T-cell (primary cell): Measurements from ENCODE around the gene ARID3A. TPM values are rescaled to one million over a fixed set of nuclear protein-coding genes. Genes with fewer than 3 reads are reported as not detected.
"Not testable (repeated sequence)": the region's sequence is repeated elsewhere in the genome, so short reads cannot be mapped to it uniquely, and the experiment has no call there.

Source experiments
- ATAC-seq, 4 experiments: fragments of 200-7000 bp in 3 of 4; fragments of 150-1000 bp in 1 of 4; cut with Tn5 transposase; replicated peaks in 1 of 4; 1 replicate in 3 of 4; 2 replicates in 1 of 4; pipeline ENCODE4 v1.10.0; 2021; ENCODE audit warnings: moderate library complexity in 3 of 4, mild to moderate bottlenecking in 2 of 4, moderate number of reproducible peaks in 1 of 4
- CTCF ChIA-PET, 2 donors: fragments of 300-600 bp; sonication (Branson Sonifier 250); formaldehyde crosslinking; loops; one replicate each; lab custom pipeline; 2022; ENCODE audit warnings: antibody characterized with exemption in 2 of 2; lab: Charles Lee
- POLR2A ChIA-PET, 2 donors: fragments of 300-600 bp; sonication (Branson Sonifier 250); formaldehyde crosslinking; loops; one replicate each; lab custom pipeline; 2022; ENCODE audit warnings: antibody characterized with exemption in 2 of 2; lab: Charles Lee
- DNase-seq, 35 experiments: peaks; one replicate each; pipeline versions ENCODE4 v3.0.0 to v3.0.0-alpha.2; 2013 to 2023
- H3K27ac ChIP-seq: one replicate; pipeline ENCODE4 v1.5.1; 2013; ENCODE audit warnings: low read length
- H3K27me3 ChIP-seq, 2 experiments: replicated peaks in 1 of 2; 1 replicate in 1 of 2; 2 replicates in 1 of 2; pipeline versions ENCODE4 v1.6.1 to v1.7.0; 2013; ENCODE audit warnings: low read length in 1 of 2, mixed read lengths in 1 of 2; ENCODE audit not compliant: control insufficient read depth in 2 of 2, insufficient read depth in 2 of 2; ENCODE audit errors: extremely low read depth in 1 of 2
- H3K36me3 ChIP-seq, 2 donors: 1 replicate in 1 of 2; 2 replicates in 1 of 2; pipeline versions ENCODE4 v1.6.1 to v1.7.0; 2013; ENCODE audit warnings: low read length in 1 of 2; ENCODE audit not compliant: control insufficient read depth in 2 of 2, insufficient read depth in 1 of 2; ENCODE audit errors: extremely low read depth in 1 of 2
- H3K4me1 ChIP-seq, 2 experiments: 1 replicate in 1 of 2; 2 replicates in 1 of 2; pipeline versions ENCODE4 v1.6.1 to v1.7.0; 2013; ENCODE audit warnings: low read length in 2 of 2, mixed read lengths in 1 of 2; ENCODE audit not compliant: insufficient read depth in 2 of 2, control insufficient read depth in 1 of 2; ENCODE audit errors: extremely low read depth in 1 of 2
- H3K4me3 ChIP-seq, 2 donors: 1 replicate in 1 of 2; 2 replicates in 1 of 2; pipeline versions ENCODE4 v1.5.1 to v1.7.0; 2013; ENCODE audit warnings: mild to moderate bottlenecking in 2 of 2, low read length in 1 of 2, moderate library complexity in 1 of 2; ENCODE audit not compliant: control insufficient read depth in 1 of 2; ENCODE audit errors: extremely low read depth in 1 of 2
- H3K9me3 ChIP-seq: 2 replicates; pipeline ENCODE4 v1.7.0; 2013
- H3K27ac Mint-ChIP-seq, 2 donors: one replicate each; pipeline ENCODE4 v1.8.0; 2020 to 2021; ENCODE audit warnings: mild to moderate bottlenecking in 2 of 2, mixed read lengths in 2 of 2
- H3K27me3 Mint-ChIP-seq, 2 donors: one replicate each; pipeline ENCODE4 v1.8.0; 2021 to 2022; ENCODE audit warnings: mixed read lengths in 2 of 2
- H3K36me3 Mint-ChIP-seq: one replicate; pipeline ENCODE4 v1.8.0; 2021; ENCODE audit warnings: mixed read lengths
- H3K4me1 Mint-ChIP-seq, 3 donors: one replicate each; pipeline ENCODE4 v1.8.0; 2020 to 2022; ENCODE audit warnings: mixed read lengths in 3 of 3, mild to moderate bottlenecking in 1 of 3
- H3K4me3 Mint-ChIP-seq, 3 donors: one replicate each; pipeline ENCODE4 v1.8.0; 2020 to 2022; ENCODE audit warnings: mild to moderate bottlenecking in 3 of 3, mixed read lengths in 3 of 3, moderate library complexity in 3 of 3
- H3K9me3 Mint-ChIP-seq, 3 donors: one replicate each; pipeline ENCODE4 v1.8.0; 2020 to 2022; ENCODE audit warnings: mixed read lengths in 3 of 3
- WGBS: methylation state at CpG from one replicate; pipeline ENCODE4 v1.1.5; 2013; ENCODE audit warnings: missing lambda C conversion rate; ENCODE audit not compliant: insufficient coverage; 5-methylcytosine and 5-hydroxymethylcytosine counted together
- total RNA-seq, 35 experiments: library from RNA in 6 of 35; stranded (reverse) in 6 of 35; fragments of 120-200 nt in 1 of 35; gene quantifications; one replicate each; pipeline versions ENCODE4 v1.2.1 to v1.2.4 and lab custom pipeline; 2013 to 2026

ARID3A gene
- total RNA-seq, 5 donors from 2014 or later (not counting 1 experiment from before 2014, with no cell fraction given) = 9.8 to 13.2 (median 12.0) TPM

GRCh38 chr19:891421-892200 lies 34.2 kb upstream of the ARID3A start:
- peaks cover 0 to 61% of the 10 kb centered on the region in 2 experiments for H3K4me1 ChIP-seq
- H3K27ac ChIP-seq, DNase-seq, H3K9me3 Mint-ChIP-seq, H3K9me3 ChIP-seq, H3K36me3 Mint-ChIP-seq, H3K27me3 Mint-ChIP-seq, ATAC-seq, H3K27me3 ChIP-seq: not testable (repeated sequence)
- H3K27ac Mint-ChIP-seq = peak overlapping the region; percentile 46 to 69
- CTCF ChIA-PET = interaction anchor here in 1 of 2 donors (0.6 kb wide), 1 partner anchor 11 kb away, joined by 4 read pairs; no protein-coding TSS in a partner anchor
- POLR2A ChIA-PET = interaction anchor here in 1 of 2 donors (0.6 kb wide), 1 partner anchor 151 kb away, joined by 7 read pairs; no protein-coding TSS in a partner anchor
- WGBS = 89% methylated on average over 37 of the region's 50 CpGs
- peak overlapping the region; percentile 64 to 71 for H3K4me3 ChIP-seq
- peak overlapping the region; percentile 73 to 87 (median 78) for H3K4me3 Mint-ChIP-seq
- H3K4me1 Mint-ChIP-seq = peaks cover 14 to 54% (median 21%) of the 10 kb centered on the region in 3 donors
- H3K36me3 ChIP-seq = peaks cover 18 to 30% of the 10 kb centered on the region in 2 donors

- no peaks in the 10 kb centered on the region for H3K9me3 ChIP-seq
- 6% methylated on average over 23 of the region's 27 CpGs for WGBS
- H3K4me1 Mint-ChIP-seq = peaks cover 14 to 54% (median 23%) of the 10 kb centered on the region in 3 donors
- peaks cover 0 to 54% of the 10 kb centered on the region in 2 experiments for H3K4me1 ChIP-seq
- peaks cover 0 to 4% of the 10 kb centered on the region in 2 donors for H3K27me3 Mint-ChIP-seq
- peak in 2 of 35 experiments; percentile 21 to 39 for DNase-seq
- ChIA-PET POLR2A (no interaction called here), CTCF (interaction anchor here in 1 of 2 donors (1.2 kb wide), 2 partner anchors 19 to 29 kb away, joined by 4 to 5 read pairs; no protein-coding TSS in a partner anchor)
- no peaks in the 10 kb centered on the region for H3K27me3 ChIP-seq
- peak overlapping the region; percentile 64 to 71 for H3K4me3 ChIP-seq
- peak overlapping the region; percentile 68 to 79 for H3K27ac Mint-ChIP-seq
- H3K36me3 Mint-ChIP-seq = peaks cover 12% of the 10 kb centered on the region
- no peaks in the 10 kb centered on the region for H3K9me3 Mint-ChIP-seq
- peak overlapping the region; percentile 73 to 87 (median 78) for H3K4me3 Mint-ChIP-seq
- ATAC-seq = no peak
- peak overlapping the region; percentile 67 for H3K27ac ChIP-seq
- peaks cover 16 to 34% of the 10 kb centered on the region in 2 donors for H3K36me3 ChIP-seq
These were observed 33.5 kb upstream of the ARID3A start for GRCh38 chr19:892243-892893.

GRCh38 chr19:892894-893689 lies 32.7 kb upstream of the ARID3A start, which contains the start of the genes MED16 and RNU6-9:
MED16 (minus strand) TSS chr19:893187; CDS start chr19:891131, 2,056 bp downstream.
RNU6-9 (plus strand) TSS chr19:893484.
- H3K27me3 Mint-ChIP-seq = peaks cover 0 to 4% of the 10 kb centered on the region in 2 donors
- peak within 1 kb of the TSS; percentile 89 for H3K27ac ChIP-seq
- H3K4me3 Mint-ChIP-seq = peak within 1 kb of the TSS; percentile 85 to 93 (median 87)
- H3K4me3 ChIP-seq = peak within 1 kb of the TSS; percentile 64 to 75
- H3K27ac Mint-ChIP-seq = peak within 1 kb of the TSS; percentile 99 to 100
- H3K36me3 Mint-ChIP-seq = peaks cover 12% of the 10 kb centered on the region
- 2% methylated on average over 60 of the region's 69 CpGs for WGBS
- ATAC-seq = peak; percentile 80 to 92 (median 88)
- ChIA-PET POLR2A (interaction anchor here in 1 of 2 donors (0.8 to 1.2 kb wide), 2 partner anchors 12 to 121 kb away, joined by 3 to 6 read pairs; no protein-coding TSS in a partner anchor), CTCF (interaction anchor here in 1 of 2 donors (0.9 to 1.2 kb wide), 4 partner anchors 14 to 30 kb away, joined by 3 to 5 read pairs (median 4); no protein-coding TSS in a partner anchor)
- peak; percentile 83 to 96 (median 89) for DNase-seq
- H3K36me3 ChIP-seq = peaks cover 11 to 36% of the 10 kb centered on the region in 2 donors
- H3K27me3 ChIP-seq = no peaks in the 10 kb centered on the region
- H3K9me3 ChIP-seq = no peaks in the 10 kb centered on the region
- H3K4me1 Mint-ChIP-seq = peaks cover 14 to 51% (median 23%) of the 10 kb centered on the region in 3 donors
- no peaks in the 10 kb centered on the region for H3K9me3 Mint-ChIP-seq
- H3K4me1 ChIP-seq = peaks cover 0 to 46% of the 10 kb centered on the region in 2 experiments

- peaks cover 0 to 50% of the 10 kb centered on the region in 2 experiments for H3K4me1 ChIP-seq
- ATAC-seq = no peak
- no peaks in the 10 kb centered on the region for H3K27me3 ChIP-seq
- no peaks in the 10 kb centered on the region for H3K9me3 Mint-ChIP-seq
- H3K36me3 ChIP-seq = peaks cover 3 to 40% of the 10 kb centered on the region in 2 donors
- no peak overlapping the region for H3K4me3 ChIP-seq
- no peak overlapping the region for H3K27ac ChIP-seq
- ChIA-PET POLR2A (no interaction called here), CTCF (no interaction called here)
- peaks cover 0 to 4% of the 10 kb centered on the region in 2 donors for H3K27me3 Mint-ChIP-seq
- WGBS = 89% methylated on average over 6 of the region's 10 CpGs
- H3K4me3 Mint-ChIP-seq = no peak overlapping the region
- DNase-seq = no peak
- peak overlapping the region in 1 of 2 donors; percentile 52 for H3K27ac Mint-ChIP-seq
- H3K4me1 Mint-ChIP-seq = peaks cover 14 to 41% (median 22%) of the 10 kb centered on the region in 3 donors
- H3K36me3 Mint-ChIP-seq = peaks cover 9% of the 10 kb centered on the region
- no peaks in the 10 kb centered on the region for H3K9me3 ChIP-seq
These were observed 29.4 kb upstream of the ARID3A start for GRCh38 chr19:896434-896833.

GRCh38 chr19:896999-897398 lies 28.8 kb upstream of the ARID3A start:
- ATAC-seq (no peak), DNase-seq (no peak)
- WGBS = 100% methylated on average over 8 of the region's 11 CpGs
- no peak overlapping the region for H3K4me3 Mint-ChIP-seq
- peaks cover 14 to 44% (median 24%) of the 10 kb centered on the region in 3 donors for H3K4me1 Mint-ChIP-seq
- H3K36me3 Mint-ChIP-seq = peaks cover 9% of the 10 kb centered on the region
- peak overlapping the region in 1 of 2 donors; percentile 43 for H3K27ac Mint-ChIP-seq
- POLR2A ChIA-PET = no interaction called here
- H3K9me3 Mint-ChIP-seq = no peaks in the 10 kb centered on the region
- CTCF ChIA-PET = no interaction called here
- peaks cover 3 to 46% of the 10 kb centered on the region in 2 donors for H3K36me3 ChIP-seq
- no peak overlapping the region for H3K27ac ChIP-seq
- no peaks in the 10 kb centered on the region for H3K9me3 ChIP-seq
- H3K27me3 ChIP-seq = no peaks in the 10 kb centered on the region
- H3K27me3 Mint-ChIP-seq = peaks cover 0 to 4% of the 10 kb centered on the region in 2 donors
- no peak overlapping the region for H3K4me3 ChIP-seq
- H3K4me1 ChIP-seq = peaks cover 0 to 46% of the 10 kb centered on the region in 2 experiments
